H1 (cell line): ENCODE results near the gene MYLK. TPM values are rescaled to one million over a fixed set of nuclear protein-coding genes. Genes with fewer than 3 reads are reported as not detected.

Experiments
- CTCF ChIA-PET: fragments of 300-600 bp; sonication (Branson Sonifier 250); formaldehyde crosslinking; loops from one replicate; lab custom pipeline; 2021; ENCODE audit not compliant: partially characterized antibody; lab: Charles Lee
- POLR2A ChIA-PET: fragments of 300-600 bp; sonication (Branson Sonifier 250); formaldehyde crosslinking; loops from one replicate; lab custom pipeline; 2021; ENCODE audit warnings: inconsistent platforms; ENCODE audit not compliant: partially characterized antibody; lab: Charles Lee
- DNase-seq, 2 experiments: peaks; one replicate each; pipeline versions ENCODE4 v3.0.0 to v3.0.0-alpha.2; 2010 to 2022; ENCODE audit warnings: low spot score in 2 of 2, low read depth in 1 of 2, mixed read lengths in 1 of 2
- FAIRE-seq: peaks from 2 replicates; lab custom pipeline; 2011; peaks lifted over from hg19 to GRCh38; lab: Jason Lieb, UNC
- H2AFZ ChIP-seq: 2 replicates; pipeline ENCODE4 v1.8.1; 2012; ENCODE audit warnings: low read length, inconsistent platforms
- H2AK5ac ChIP-seq: 2 replicates; pipeline ENCODE4 v1.6.1; 2013; ENCODE audit warnings: low read depth, low read length
- H2BK120ac ChIP-seq: replicated peaks from 2 replicates; pipeline ENCODE3; 2013; ENCODE audit warnings: low read depth, low read length, inconsistent platforms
- H2BK12ac ChIP-seq: 2 replicates; pipeline ENCODE4 v1.6.1; 2013; ENCODE audit warnings: low read depth, low read length
- H2BK15ac ChIP-seq: 2 replicates; pipeline ENCODE4 v1.6.1; 2013; ENCODE audit warnings: low read length
- H2BK20ac ChIP-seq: 2 replicates; pipeline ENCODE4 v1.6.1; 2013; ENCODE audit warnings: low read length
- H2BK5ac ChIP-seq: 2 replicates; pipeline ENCODE4 v1.6.1; 2013; ENCODE audit warnings: low read depth, low read length
- H3K14ac ChIP-seq: 2 replicates; pipeline ENCODE4 v1.6.1; 2013; ENCODE audit warnings: inconsistent platforms; ENCODE audit not compliant: insufficient read length
- H3K18ac ChIP-seq: 2 replicates; pipeline ENCODE4 v1.6.1; 2013; ENCODE audit warnings: low read length; ENCODE audit errors: extremely low read depth
- H3K23ac ChIP-seq: 2 replicates; pipeline ENCODE4 v1.6.1; 2013; ENCODE audit warnings: inconsistent platforms; ENCODE audit not compliant: insufficient read length
- H3K23me2 ChIP-seq: 2 replicates; pipeline ENCODE4 v1.6.1; 2013; ENCODE audit warnings: low read depth, low read length
- H3K27ac ChIP-seq: 2 replicates; pipeline ENCODE4 v1.6.1; 2011; ENCODE audit warnings: low read depth, low read length, inconsistent platforms
- H3K27me3 ChIP-seq, 4 experiments: replicated peaks in 1 of 4; 1 replicate in 1 of 4; 2 replicates in 3 of 4; pipeline versions ENCODE4 v1.6.1 to v1.8.1; 2011 to 2013; ENCODE audit warnings: low read length in 3 of 4, mild to moderate bottlenecking in 3 of 4, inconsistent platforms in 2 of 4, mixed read lengths in 2 of 4, moderate library complexity in 1 of 4; ENCODE audit not compliant: control insufficient read depth in 3 of 4, insufficient read depth in 3 of 4; ENCODE audit errors: extremely low read depth in 1 of 4
- H3K36me3 ChIP-seq, 4 experiments: 2 replicates each; pipeline versions ENCODE4 v1.6.1 to v1.8.1; 2011 to 2013; ENCODE audit warnings: mild to moderate bottlenecking in 4 of 4, low read length in 3 of 4, moderate library complexity in 2 of 4, control low read depth in 1 of 4, inconsistent platforms in 1 of 4; ENCODE audit not compliant: insufficient read depth in 4 of 4, control insufficient read depth in 2 of 4
- H3K4ac ChIP-seq: replicated peaks from 2 replicates; pipeline ENCODE3; 2013; ENCODE audit warnings: low read length, low read depth, mixed read lengths, inconsistent platforms; ENCODE audit not compliant: insufficient read length
- H3K4me1 ChIP-seq, 4 experiments: replicated peaks in 1 of 4; 1 replicate in 1 of 4; 2 replicates in 3 of 4; pipeline versions ENCODE4 v1.6.1 to v1.8.1; 2011 to 2013; ENCODE audit warnings: low read length in 3 of 4, inconsistent platforms in 2 of 4, mixed read lengths in 1 of 4; ENCODE audit not compliant: insufficient read depth in 4 of 4, control insufficient read depth in 3 of 4
- H3K4me2 ChIP-seq, 2 experiments: 2 replicates each; pipeline versions ENCODE4 v1.6.1 to v1.8.1; 2011 to 2013; ENCODE audit warnings: low read depth in 2 of 2, low read length in 2 of 2, control low read depth in 1 of 2, inconsistent platforms in 1 of 2, mild to moderate bottlenecking in 1 of 2; ENCODE audit not compliant: insufficient read depth in 1 of 2
- H3K4me3 ChIP-seq, 4 experiments: fragments of 200-600, 300-600 bp in 1 of 4; sonication (generic), shearing (Covaris generic), sonication (Bioruptor Twin) in 1 of 4; 2 replicates each; pipeline versions ENCODE4 v1.5.1 to v1.8.1; 2011 to 2016; ENCODE audit warnings: low read length in 4 of 4, low read depth in 3 of 4, control low read depth in 2 of 4, inconsistent platforms in 2 of 4, mild to moderate bottlenecking in 2 of 4, mixed read lengths in 1 of 4, moderate library complexity in 1 of 4; ENCODE audit not compliant: insufficient read depth in 2 of 4; ENCODE audit errors: extremely low read depth in 1 of 4
- H3K56ac ChIP-seq: replicated peaks from 2 replicates; pipeline ENCODE3; 2013; ENCODE audit warnings: low read depth, mild to moderate bottlenecking, mixed read lengths, low read length, inconsistent platforms; ENCODE audit not compliant: insufficient read length
- H3K79me1 ChIP-seq: 2 replicates; pipeline ENCODE4 v1.6.1; 2013; ENCODE audit warnings: low read depth, low read length, control low read depth
- H3K79me2 ChIP-seq, 2 experiments: 2 replicates each; pipeline versions ENCODE4 v1.6.1 to v1.8.1; 2012 to 2013; ENCODE audit warnings: low read length in 2 of 2, mild to moderate bottlenecking in 2 of 2, inconsistent platforms in 1 of 2; ENCODE audit not compliant: insufficient read depth in 2 of 2, control insufficient read depth in 1 of 2
- H3K9ac ChIP-seq, 4 experiments: replicated peaks in 1 of 4; 1 replicate in 1 of 4; 2 replicates in 3 of 4; pipeline versions ENCODE4 v1.6.1 to v1.8.1; 2011 to 2013; ENCODE audit warnings: low read depth in 3 of 4, low read length in 3 of 4, control low read depth in 2 of 4, mild to moderate bottlenecking in 2 of 4, moderate library complexity in 2 of 4, inconsistent platforms in 1 of 4; ENCODE audit errors: extremely low read depth in 1 of 4
- H3K9me3 ChIP-seq, 2 experiments: 2 replicates each; pipeline versions ENCODE4 v1.6.1 to v1.8.1; 2012 to 2013; ENCODE audit warnings: mild to moderate bottlenecking in 2 of 2, moderate library complexity in 2 of 2, control low read depth in 1 of 2, inconsistent platforms in 1 of 2, low read depth in 1 of 2, low read length in 1 of 2, mixed read lengths in 1 of 2; ENCODE audit not compliant: insufficient read depth in 2 of 2
- H4K20me1 ChIP-seq, 2 experiments: replicated peaks in 1 of 2; 2 replicates each; pipeline versions ENCODE3 to v1.8.1; 2011 to 2013; ENCODE audit warnings: inconsistent platforms in 2 of 2, low read length in 2 of 2, mild to moderate bottlenecking in 1 of 2; ENCODE audit not compliant: insufficient read depth in 2 of 2, control insufficient read depth in 1 of 2
- H4K5ac ChIP-seq: 2 replicates; pipeline ENCODE4 v1.6.1; 2013; ENCODE audit warnings: low read length, low read depth, mixed read lengths, inconsistent platforms; ENCODE audit not compliant: insufficient read length
- H4K8ac ChIP-seq: 2 replicates; pipeline ENCODE4 v1.8.0; 2013; ENCODE audit warnings: mild to moderate bottlenecking, moderate library complexity, low read length, inconsistent platforms; ENCODE audit not compliant: insufficient read depth; ENCODE audit errors: extremely low read depth
- H4K91ac ChIP-seq: replicated peaks from 2 replicates; pipeline ENCODE3; 2013; ENCODE audit warnings: low read length, mixed read lengths, inconsistent platforms; ENCODE audit not compliant: insufficient read length
- NANOG ChIP-seq: IDR thresholded peaks from 2 replicates; pipeline ENCODE4 v1.6.1; 2011; ENCODE audit warnings: low read length, low read depth, mild to moderate bottlenecking, inconsistent platforms; ENCODE audit not compliant: insufficient read depth, poor library complexity, severe bottlenecking
- TCF12 ChIP-seq: IDR thresholded peaks from 2 replicates; pipeline ENCODE4 v1.6.1; 2011; ENCODE audit warnings: low read depth, mild to moderate bottlenecking, low read length
- WGBS, 2 experiments: shearing (Covaris generic) in 1 of 2; methylation state at CpG; one replicate each; pipeline versions ENCODE4 v1.1.6 to v1.1.7; 2013 to 2015; ENCODE audit warnings: low lambda C conversion rate in 2 of 2, mixed read lengths in 2 of 2, inconsistent platforms in 1 of 2, low coverage in 1 of 2, missing lambda C conversion rate in 1 of 2; ENCODE audit not compliant: insufficient replicate concordance in 2 of 2, insufficient coverage in 1 of 2, insufficient read length in 1 of 2; ENCODE audit errors: extremely low coverage in 1 of 2, missing lambda C conversion rate in 1 of 2; 5-methylcytosine and 5-hydroxymethylcytosine counted together
- polyA plus RNA-seq, 7 experiments: library from polyadenylated mRNA; depleted of rRNA in 3 of 7; stranded (reverse) in 5 of 7; unstranded in 2 of 7; fragments of >200 nt in 5 of 7; fragments of 200-250 nt in 2 of 7; gene quantifications; 1 replicate in 5 of 7; 2 replicates in 1 of 7; 4 replicates in 1 of 7; pipeline versions ENCODE4 v1.2.1 to v1.2.3, GENCODE V29; 2011 to 2013; ENCODE audit warnings: missing spikeins in 2 of 7, mixed read lengths in 2 of 7
- total RNA-seq: library from RNA; stranded (reverse); fragmentation: NEBNext Ultra II Directional; extraction: Animal tissue kit (Norgen Biotek cat#: 25700); gene quantifications from 2 replicates; pipeline ENCODE4 v1.2.1, GENCODE V29; 2021
- TF ChIP-seq, protein P1 (sequence below): IDR thresholded peaks from 2 replicates; pipeline ENCODE4 v1.6.1; 2012; ENCODE audit warnings: inconsistent platforms
- TF ChIP-seq, protein P2 (sequence below): IDR thresholded peaks from 2 replicates; pipeline ENCODE4 v1.6.1; 2012; ENCODE audit warnings: inconsistent platforms

Gene MYLK
- total and polyA plus RNA-seq, 2 of the 8 experiments (the other 6 are each of a cell fraction or from before 2014, with no cell fraction given): 11.6 to 21.3 TPM

DNA sequence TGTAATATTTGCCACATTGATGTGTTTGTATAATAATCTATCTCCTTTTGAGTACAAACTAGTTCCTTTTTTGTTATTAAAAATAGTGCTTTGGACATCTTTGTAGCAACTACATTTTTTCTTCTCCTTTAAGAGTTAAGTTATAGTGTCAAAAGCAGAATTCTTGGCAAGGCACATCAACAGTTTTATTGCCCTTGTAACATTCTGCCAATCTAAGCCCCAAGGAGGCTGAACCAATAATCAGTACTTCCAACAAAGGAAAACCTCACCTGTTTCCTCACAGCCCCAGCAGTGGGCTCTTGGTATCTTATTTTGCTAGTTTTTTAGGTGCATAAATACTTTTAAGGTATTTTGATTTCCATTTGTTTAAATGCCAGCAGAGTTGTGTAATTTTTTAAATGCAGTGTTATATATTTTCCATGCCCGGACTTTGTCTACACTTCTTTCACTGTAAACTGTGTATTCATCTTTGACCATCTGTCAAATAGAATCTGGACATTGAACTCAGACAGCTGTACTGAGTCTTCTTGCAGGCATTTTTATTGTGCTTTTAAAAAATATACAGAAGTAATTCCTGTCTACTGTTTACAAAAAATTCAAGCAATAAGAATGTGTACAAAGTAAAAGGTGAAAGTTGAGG, 101.0 kb downstream of the MYLK start:
- CTCF ChIA-PET: interaction anchor here (0.6 to 1.1 kb wide), 2 partner anchors 11 to 94 kb away, joined by 3 to 4 read pairs; no protein-coding TSS in a partner anchor
- no peak overlapping the region for H3K4me3 ChIP-seq

More for the DNA sequence above, 101.0 kb downstream of the MYLK start:
- POLR2A ChIA-PET: no interaction called here
- Histone ChIP-seq H3K14ac (no peak overlapping the region), H3K23ac (no peak overlapping the region), H3K18ac (no peak overlapping the region), H3K36me3 (no peaks in the 10 kb centered on the region), H3K79me2 (no peaks in the 10 kb centered on the region), H4K5ac (no peak overlapping the region), H3K9ac (no peak overlapping the region), H2AK5ac (no peak overlapping the region), H3K27me3 (no peaks in the 10 kb centered on the region), H4K8ac (no peak overlapping the region), H2AFZ (no peak overlapping the region), H3K23me2 (no peaks in the 10 kb centered on the region), H3K27ac (no peak overlapping the region), H2BK15ac (no peak overlapping the region), H3K4me2 (no peak overlapping the region), H3K9me3 (no peaks in the 10 kb centered on the region), H3K56ac (no peak overlapping the region), H2BK5ac (no peak overlapping the region), H4K20me1 (no peaks in the 10 kb centered on the region), H2BK120ac (no peak overlapping the region), H2BK20ac (no peak overlapping the region), H2BK12ac (no peak overlapping the region), H3K4ac (no peak overlapping the region), H3K79me1 (no peaks in the 10 kb centered on the region; the same call in 1 of the 2 replicates), H4K91ac (no peak overlapping the region), H3K4me1 (no peaks in the 10 kb centered on the region)
- 90% methylated on average over 1 of the region's 1 CpG; no CpG with 5 or more reads in 1 of the 2 experiments for WGBS, 2 experiments
- TF ChIP-seq, protein P1, sequence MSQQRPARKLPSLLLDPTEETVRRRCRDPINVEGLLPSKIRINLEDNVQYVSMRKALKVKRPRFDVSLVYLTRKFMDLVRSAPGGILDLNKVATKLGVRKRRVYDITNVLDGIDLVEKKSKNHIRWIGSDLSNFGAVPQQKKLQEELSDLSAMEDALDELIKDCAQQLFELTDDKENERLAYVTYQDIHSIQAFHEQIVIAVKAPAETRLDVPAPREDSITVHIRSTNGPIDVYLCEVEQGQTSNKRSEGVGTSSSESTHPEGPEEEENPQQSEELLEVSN: no peak
- TF ChIP-seq, protein P2, sequence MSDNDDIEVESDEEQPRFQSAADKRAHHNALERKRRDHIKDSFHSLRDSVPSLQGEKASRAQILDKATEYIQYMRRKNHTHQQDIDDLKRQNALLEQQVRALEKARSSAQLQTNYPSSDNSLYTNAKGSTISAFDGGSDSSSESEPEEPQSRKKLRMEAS: no peak
- no peak for TF ChIP-seq NANOG
- TF ChIP-seq TCF12: no peak
- no peak for FAIRE-seq
- no peak for DNase-seq
